Subcutaneous adipose tissue (tissue), 4 donors: ENCODE data around the gene MAPK10. TPM values are rescaled to one million over a fixed set of nuclear protein-coding genes. Genes with fewer than 3 reads are reported as not detected.

Source experiments
- CTCF ChIP-seq: fragments of 450-650 bp; IDR thresholded peaks from one replicate; pipeline ENCODE4 v1.5.1; 2016; ENCODE audit warnings: low read depth, mild to moderate bottlenecking, control low read depth, antibody characterized with exemption, moderate library complexity
- total RNA-seq, 4 donors: library from RNA; depleted of rRNA; stranded (reverse); fragments of >200 nt; gene quantifications; one replicate each; pipeline ENCODE4 v1.1.0, GENCODE V29; 2016

The MAPK10 gene
- total RNA-seq, 4 donors from 2014 or later = 12.9 to 61.6 (median 34.8) TPM

GRCh38 chr4:86329431-86329830 is 30.4 kb downstream of the MAPK10 start:
- no peak for TF ChIP-seq CTCF

- TF ChIP-seq CTCF = no peak
These were observed 33.5 kb downstream of the MAPK10 start for GRCh38 chr4:86326400-86326799.

GRCh38 chr4:86319390-86319789 is 40.5 kb downstream of the MAPK10 start:
- TF ChIP-seq CTCF = no peak

- no peak for TF ChIP-seq CTCF
These were observed 44.3 kb downstream of the MAPK10 start for GRCh38 chr4:86315579-86315978.

- no peak for TF ChIP-seq CTCF
These were observed 46.2 kb downstream of the MAPK10 start for GRCh38 chr4:86313656-86314055.

- TF ChIP-seq CTCF = no peak
These were observed 52.4 kb downstream of the MAPK10 start for GRCh38 chr4:86307432-86307831.

GRCh38 chr4:86306816-86307215 is 53.0 kb downstream of the MAPK10 start:
- TF ChIP-seq CTCF = no peak
